ENCODE measurements around the gene NTF3. TPM values are rescaled to one million over a fixed set of nuclear protein-coding genes. Genes with fewer than 3 reads are reported as not detected.
A peak's percentile ranks its signal among the peaks of the same experiment; 100 is the strongest.

NTF3 gene
- total and polyA plus RNA-seq, 2 of the 8 experiments (the other 6 are each of a cell fraction or from before 2014, with no cell fraction given) = 1.4 to 2.3 TPM

GRCh38 chr12:5509102-5509501 is 77.2 kb downstream of the NTF3 start:
- Histone ChIP-seq H2AFZ (ENCODE audit: low read length) (no peak overlapping the region), H3K4ac (replicated peaks; ENCODE audit: insufficient read length, low read depth, low read length) (no peak overlapping the region), H3K36me3 (ENCODE audit: control insufficient read depth in 2 of 4, insufficient read depth in 4 of 4, low read length in 3 of 4) (no peaks in the 10 kb centered on the region), H3K4me2 (ENCODE audit: insufficient read depth in 1 of 2, low read depth in 2 of 2, low read length in 2 of 2) (no peak overlapping the region), H3K79me2 (ENCODE audit: control insufficient read depth in 1 of 2, insufficient read depth in 2 of 2, low read length in 2 of 2) (no peaks in the 10 kb centered on the region), H4K91ac (replicated peaks; ENCODE audit: insufficient read length, low read length) (no peak overlapping the region), H2BK20ac (ENCODE audit: low read length) (no peak overlapping the region), H4K8ac (ENCODE audit: extremely low read depth, insufficient read depth, low read length) (no peak overlapping the region), H3K9ac (replicated peaks in 1 of 4; ENCODE audit: extremely low read depth in 1 of 4, low read depth in 3 of 4, low read length in 3 of 4) (no peak overlapping the region), H2BK12ac (ENCODE audit: low read depth, low read length) (no peak overlapping the region), H2BK120ac (replicated peaks; ENCODE audit: low read depth, low read length) (no peak overlapping the region), H3K4me1 (replicated peaks in 1 of 4; ENCODE audit: control insufficient read depth in 3 of 4, insufficient read depth in 4 of 4, low read length in 3 of 4) (peaks cover 0 to 7% (median 3%) of the 10 kb centered on the region in 4 experiments; a peak in 4 of 7 replicates), H3K27me3 (replicated peaks in 1 of 4; ENCODE audit: control insufficient read depth in 3 of 4, extremely low read depth in 1 of 4, insufficient read depth in 3 of 4, low read length in 3 of 4) (no peaks in the 10 kb centered on the region), H3K23me2 (ENCODE audit: low read depth, low read length) (no peaks in the 10 kb centered on the region), H2AK5ac (ENCODE audit: low read depth, low read length) (no peak overlapping the region), H4K5ac (ENCODE audit: insufficient read length, low read depth, low read length) (no peak overlapping the region), H3K23ac (ENCODE audit: insufficient read length) (no peak overlapping the region), H2BK5ac (ENCODE audit: low read depth, low read length) (no peak overlapping the region), H3K9me3 (ENCODE audit: insufficient read depth in 2 of 2, low read depth in 1 of 2, low read length in 1 of 2) (no peaks in the 10 kb centered on the region), H3K27ac (ENCODE audit: low read depth, low read length) (no peak overlapping the region), H2BK15ac (ENCODE audit: low read length) (no peak overlapping the region), H4K20me1 (replicated peaks in 1 of 2; ENCODE audit: control insufficient read depth in 1 of 2, insufficient read depth in 2 of 2, low read length in 2 of 2) (no peaks in the 10 kb centered on the region), H3K4me3 (ENCODE audit: extremely low read depth in 1 of 4, insufficient read depth in 2 of 4, low read depth in 3 of 4, low read length in 4 of 4) (no peak overlapping the region), H3K79me1 (ENCODE audit: low read depth, low read length) (no peaks in the 10 kb centered on the region), H3K18ac (ENCODE audit: extremely low read depth, low read length) (no peak overlapping the region), H3K14ac (ENCODE audit: insufficient read length) (no peak overlapping the region), H3K56ac (replicated peaks; ENCODE audit: insufficient read length, low read depth, low read length) (no peak overlapping the region)
- no peak for TF ChIP-seq EZH2 (IDR thresholded peaks at IDR 0.05; ENCODE audit: low read depth, low read length, severe bottlenecking)
- peak; percentile 99 for TF ChIP-seq MAFK (IDR thresholded peaks at IDR 0.05; ENCODE audit: low read depth, low read length)
- POLR2A ChIA-PET (ENCODE audit: partially characterized antibody) = no interaction called here
- CTCF ChIA-PET (ENCODE audit: partially characterized antibody) = interaction anchor here (0.9 to 3.1 kb wide), 6 partner anchors 22 to 336 kb away, joined by 3 to 21 read pairs (median 4); partner anchors contain the start of gene NTF3
- no peak for FAIRE-seq
- DNase-seq (ENCODE audit: low read depth in 1 of 2, low spot score in 2 of 2) = no peak
- 89% methylated on average over 4 of the region's 4 CpGs; no CpG with 5 or more reads in 1 of the 2 experiments for WGBS, 2 experiments (ENCODE audit: extremely low coverage in 1 of 2, insufficient coverage in 1 of 2, insufficient read length in 1 of 2, insufficient replicate concordance in 2 of 2, low coverage in 1 of 2, low lambda C conversion rate in 2 of 2, missing lambda C conversion rate in 1 of 2)
